K562 (cell line): ENCODE measurements around the gene TMEM63A. TPM values are rescaled to one million over a fixed set of nuclear protein-coding genes. Genes with fewer than 3 reads are reported as not detected.

ENCODE experiments used
- BRCA1 ChIP-seq, 2 experiments: fragments of 450-650 bp in 1 of 2; sonication (generic) in 1 of 2; formaldehyde crosslinking in 1 of 2; IDR thresholded peaks; 2 replicates each; pipeline versions ENCODE4 v1.5.0 to v1.6.1; 2017 to 2020; ENCODE audit warnings: mild to moderate bottlenecking in 1 of 2, missing genetic modification reagents in 1 of 2
- CBX3 ChIP-seq, 2 experiments: IDR thresholded peaks; 1 replicate in 1 of 2; 2 replicates in 1 of 2; pipeline ENCODE4 v1.6.1; 2012; ENCODE audit warnings: inconsistent platforms in 2 of 2, low read length in 2 of 2, borderline replicate concordance in 1 of 2, control low read depth in 1 of 2
- CEBPB ChIP-seq: fragments of 450-650 bp; IDR thresholded peaks from 2 replicates; pipeline ENCODE4 v1.6.1; 2016; ENCODE audit warnings: missing genetic modification characterization, missing compliant biosample characterization
- HNRNPK ChIP-seq: fragments of 200-400 bp; formaldehyde crosslinking; IDR thresholded peaks from one replicate; pipeline ENCODE4 v1.6.1; 2018; ENCODE audit warnings: mild to moderate bottlenecking, low read depth, low read length; ENCODE audit not compliant: poor library complexity, severe bottlenecking
- JUN ChIP-seq, 2 experiments: sonication (generic) in 1 of 2; formaldehyde crosslinking in 1 of 2; IDR thresholded peaks; 2 replicates each; pipeline versions ENCODE4 v1.6.1 to v1.8.0; 2012 to 2022; ENCODE audit warnings: borderline replicate concordance in 2 of 2, mild to moderate bottlenecking in 2 of 2, improper control_type of control experiment in 1 of 2, low read depth in 1 of 2, low read length in 1 of 2, missing genetic modification reagents in 1 of 2
- NEUROD1 ChIP-seq: fragments of 150-350 bp; IDR thresholded peaks from 2 replicates; pipeline ENCODE4 v1.6.1; 2014; ENCODE audit warnings: borderline replicate concordance, low read length, low read depth; ENCODE audit not compliant: partially characterized antibody
- POLR2AphosphoS5 ChIP-seq: IDR thresholded peaks from 2 replicates; pipeline ENCODE4 v1.6.1; 2011; ENCODE audit warnings: mild to moderate bottlenecking, low read depth, low read length, moderate library complexity; ENCODE audit not compliant: control insufficient read depth, insufficient read depth
- RB1 ChIP-seq: fragments of 450-650 bp; IDR thresholded peaks from 2 replicates; pipeline ENCODE4 v1.6.1; 2017; ENCODE audit warnings: low read depth, mild to moderate bottlenecking
- polyA plus RNA-seq, 8 experiments: library from polyadenylated mRNA; depleted of rRNA in 4 of 8; stranded (reverse) in 5 of 8; unstranded in 3 of 8; fragments of >200 nt; fragmentation: Nextera tagmentation in 2 of 8; fragmentation: Illumina TruSeq in 1 of 8; extraction: Ambion mirVana in 2 of 8; extraction: Trizol in 1 of 8; gene quantifications; 2 replicates each; pipeline versions ENCODE4 v1.2.1 to v1.2.3, GENCODE V29; 2011 to 2014; ENCODE audit warnings: inconsistent platforms in 1 of 8, missing spikeins in 1 of 8
- total RNA-seq, 7 experiments: library from RNA; depleted of rRNA in 6 of 7; stranded (reverse); fragments of >200 nt in 6 of 7; fragmentation: Illumina TruSeq in 2 of 7; extraction: Trizol in 2 of 7; gene quantifications; 2 replicates each; pipeline versions ENCODE4 v1.2.1 to v1.2.3, GENCODE V29; 2011 to 2021; ENCODE audit warnings: low replicate concordance in 1 of 7
- TF ChIP-seq, protein P1 (sequence below), 2 experiments: fragments of 450-650 bp in 1 of 2; IDR thresholded peaks; 2 replicates each; pipeline ENCODE4 v1.6.1; 2011 to 2017; ENCODE audit warnings: low read depth in 2 of 2, antibody characterized with exemption in 1 of 2, borderline replicate concordance in 1 of 2, low read length in 1 of 2, mild to moderate bottlenecking in 1 of 2, mixed read lengths in 1 of 2; ENCODE audit not compliant: control insufficient read depth in 1 of 2
- TF ChIP-seq, protein P2 (sequence below): fragments of 450-650 bp; IDR thresholded peaks from 2 replicates; pipeline ENCODE4 v1.6.1; 2016; ENCODE audit warnings: antibody characterized with exemption
- TF ChIP-seq, protein P3 (sequence below): fragments of 450-650 bp; IDR thresholded peaks from 2 replicates; pipeline ENCODE4 v1.6.1; 2016; ENCODE audit warnings: missing biosample characterization, missing genetic modification characterization
- TF ChIP-seq, protein P4 (sequence below): fragments of 250-450 bp; sonication (Bioruptor Pico); IDR thresholded peaks from 2 replicates; pipeline ENCODE4 v1.5.0; 2021
- TF ChIP-seq, protein P5 (sequence below): fragments of 450-650 bp; IDR thresholded peaks from 2 replicates; pipeline ENCODE4 v1.6.1; 2018; ENCODE audit warnings: mild to moderate bottlenecking, low read depth; ENCODE audit not compliant: partially characterized antibody
- TF ChIP-seq, protein P6 (sequence below): fragments of 250-450 bp; sonication (Bioruptor Pico); IDR thresholded peaks from 2 replicates; pipeline ENCODE4 v1.5.1; 2021; ENCODE audit warnings: mild to moderate bottlenecking

Gene TMEM63A
- total and polyA plus RNA-seq, 9 of the 15 experiments (the other 6 are each of a cell fraction or from before 2014, with no cell fraction given) = 2.0 to 54.6 (median 17.5) TPM

DNA sequence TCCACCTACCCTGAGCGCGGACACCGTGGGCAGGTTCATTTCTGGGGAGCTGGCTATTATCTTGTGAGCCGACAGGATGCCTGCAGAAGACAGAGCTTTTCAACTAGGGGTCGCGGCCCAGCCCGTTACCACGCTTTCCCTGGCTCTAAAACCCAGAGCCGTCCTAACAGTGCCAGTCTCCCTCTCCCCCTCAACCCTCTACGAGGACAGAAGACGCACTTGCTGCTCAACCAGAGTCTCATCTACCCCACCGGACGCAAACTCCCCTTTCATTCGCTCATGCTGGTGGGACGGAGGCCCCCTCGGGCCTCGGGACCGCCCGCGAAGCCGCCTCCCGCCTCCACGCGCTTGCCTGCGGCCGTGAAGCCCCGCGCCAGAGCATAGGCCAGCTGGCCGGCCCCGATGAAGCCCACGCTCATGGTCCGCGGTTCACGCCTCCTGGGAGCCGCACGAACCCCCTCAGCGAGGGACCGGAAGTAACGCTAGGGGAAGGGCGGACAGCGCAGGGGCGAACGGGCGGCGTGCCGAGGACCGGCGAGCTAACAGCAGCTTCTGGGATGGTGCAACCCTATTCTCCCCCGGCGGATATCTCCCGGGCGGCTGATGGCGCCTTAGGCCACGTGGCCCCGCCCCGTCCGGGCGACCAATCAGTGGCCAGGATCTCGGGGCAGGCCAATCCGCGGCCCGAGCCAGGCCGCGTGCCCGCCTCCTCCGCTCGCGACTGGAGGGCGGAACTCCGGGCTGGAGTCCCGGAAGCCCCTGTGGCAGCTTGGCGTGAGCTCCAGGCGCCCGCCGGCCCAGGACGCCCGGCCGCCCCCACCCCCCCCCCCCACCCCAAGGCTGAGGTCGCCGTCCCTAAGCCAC is 41.7 kb upstream of the TMEM63A start, which contains the start of gene PYCR2 (continued):
- TF ChIP-seq, protein P1, sequence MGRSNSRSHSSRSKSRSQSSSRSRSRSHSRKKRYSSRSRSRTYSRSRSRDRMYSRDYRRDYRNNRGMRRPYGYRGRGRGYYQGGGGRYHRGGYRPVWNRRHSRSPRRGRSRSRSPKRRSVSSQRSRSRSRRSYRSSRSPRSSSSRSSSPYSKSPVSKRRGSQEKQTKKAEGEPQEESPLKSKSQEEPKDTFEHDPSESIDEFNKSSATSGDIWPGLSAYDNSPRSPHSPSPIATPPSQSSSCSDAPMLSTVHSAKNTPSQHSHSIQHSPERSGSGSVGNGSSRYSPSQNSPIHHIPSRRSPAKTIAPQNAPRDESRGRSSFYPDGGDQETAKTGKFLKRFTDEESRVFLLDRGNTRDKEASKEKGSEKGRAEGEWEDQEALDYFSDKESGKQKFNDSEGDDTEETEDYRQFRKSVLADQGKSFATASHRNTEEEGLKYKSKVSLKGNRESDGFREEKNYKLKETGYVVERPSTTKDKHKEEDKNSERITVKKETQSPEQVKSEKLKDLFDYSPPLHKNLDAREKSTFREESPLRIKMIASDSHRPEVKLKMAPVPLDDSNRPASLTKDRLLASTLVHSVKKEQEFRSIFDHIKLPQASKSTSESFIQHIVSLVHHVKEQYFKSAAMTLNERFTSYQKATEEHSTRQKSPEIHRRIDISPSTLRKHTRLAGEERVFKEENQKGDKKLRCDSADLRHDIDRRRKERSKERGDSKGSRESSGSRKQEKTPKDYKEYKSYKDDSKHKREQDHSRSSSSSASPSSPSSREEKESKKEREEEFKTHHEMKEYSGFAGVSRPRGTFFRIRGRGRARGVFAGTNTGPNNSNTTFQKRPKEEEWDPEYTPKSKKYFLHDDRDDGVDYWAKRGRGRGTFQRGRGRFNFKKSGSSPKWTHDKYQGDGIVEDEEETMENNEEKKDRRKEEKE (IDR thresholded peaks at IDR 0.05; ENCODE audit: borderline replicate concordance in 1 of 2, control insufficient read depth in 1 of 2, low read depth in 2 of 2, low read length in 1 of 2) = peak in 1 of 2 experiments; percentile 93; a peak in 2 of 4 replicates
- TF ChIP-seq, protein P2, sequence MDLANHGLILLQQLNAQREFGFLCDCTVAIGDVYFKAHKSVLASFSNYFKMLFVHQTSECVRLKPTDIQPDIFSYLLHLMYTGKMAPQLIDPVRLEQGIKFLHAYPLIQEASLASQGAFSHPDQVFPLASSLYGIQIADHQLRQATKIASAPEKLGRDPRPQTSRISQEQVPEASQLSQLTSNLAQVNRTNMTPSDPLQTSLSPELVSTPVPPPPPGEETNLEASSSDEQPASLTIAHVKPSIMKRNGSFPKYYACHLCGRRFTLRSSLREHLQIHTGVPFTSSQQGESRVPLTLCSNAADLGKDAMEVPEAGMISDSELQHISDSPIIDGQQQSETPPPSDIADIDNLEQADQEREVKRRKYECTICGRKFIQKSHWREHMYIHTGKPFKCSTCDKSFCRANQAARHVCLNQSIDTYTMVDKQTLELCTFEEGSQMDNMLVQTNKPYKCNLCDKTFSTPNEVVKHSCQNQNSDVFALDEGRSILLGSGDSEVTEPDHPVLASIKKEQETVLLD = no peak; the same call in 1 of the 2 replicates
- TF ChIP-seq CEBPB (tag) = peak; percentile 96
- TF ChIP-seq POLR2AphosphoS5 = peak; percentile 91
- 0 out of 3 replicates have a peak, but pooled peaks of 1 of the 2 experiments have one; percentile 44 for TF ChIP-seq CBX3 (IDR thresholded peaks at IDR 0.05; ENCODE audit: borderline replicate concordance in 1 of 2, low read length in 2 of 2)
- TF ChIP-seq, protein P3, sequence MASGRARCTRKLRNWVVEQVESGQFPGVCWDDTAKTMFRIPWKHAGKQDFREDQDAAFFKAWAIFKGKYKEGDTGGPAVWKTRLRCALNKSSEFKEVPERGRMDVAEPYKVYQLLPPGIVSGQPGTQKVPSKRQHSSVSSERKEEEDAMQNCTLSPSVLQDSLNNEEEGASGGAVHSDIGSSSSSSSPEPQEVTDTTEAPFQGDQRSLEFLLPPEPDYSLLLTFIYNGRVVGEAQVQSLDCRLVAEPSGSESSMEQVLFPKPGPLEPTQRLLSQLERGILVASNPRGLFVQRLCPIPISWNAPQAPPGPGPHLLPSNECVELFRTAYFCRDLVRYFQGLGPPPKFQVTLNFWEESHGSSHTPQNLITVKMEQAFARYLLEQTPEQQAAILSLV = no peak
- TF ChIP-seq, protein P4, sequence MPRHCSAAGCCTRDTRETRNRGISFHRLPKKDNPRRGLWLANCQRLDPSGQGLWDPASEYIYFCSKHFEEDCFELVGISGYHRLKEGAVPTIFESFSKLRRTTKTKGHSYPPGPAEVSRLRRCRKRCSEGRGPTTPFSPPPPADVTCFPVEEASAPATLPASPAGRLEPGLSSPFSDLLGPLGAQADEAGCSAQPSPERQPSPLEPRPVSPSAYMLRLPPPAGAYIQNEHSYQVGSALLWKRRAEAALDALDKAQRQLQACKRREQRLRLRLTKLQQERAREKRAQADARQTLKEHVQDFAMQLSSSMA = peak; percentile 75; the same call in 1 of the 2 replicates
- TF ChIP-seq, protein P5, sequence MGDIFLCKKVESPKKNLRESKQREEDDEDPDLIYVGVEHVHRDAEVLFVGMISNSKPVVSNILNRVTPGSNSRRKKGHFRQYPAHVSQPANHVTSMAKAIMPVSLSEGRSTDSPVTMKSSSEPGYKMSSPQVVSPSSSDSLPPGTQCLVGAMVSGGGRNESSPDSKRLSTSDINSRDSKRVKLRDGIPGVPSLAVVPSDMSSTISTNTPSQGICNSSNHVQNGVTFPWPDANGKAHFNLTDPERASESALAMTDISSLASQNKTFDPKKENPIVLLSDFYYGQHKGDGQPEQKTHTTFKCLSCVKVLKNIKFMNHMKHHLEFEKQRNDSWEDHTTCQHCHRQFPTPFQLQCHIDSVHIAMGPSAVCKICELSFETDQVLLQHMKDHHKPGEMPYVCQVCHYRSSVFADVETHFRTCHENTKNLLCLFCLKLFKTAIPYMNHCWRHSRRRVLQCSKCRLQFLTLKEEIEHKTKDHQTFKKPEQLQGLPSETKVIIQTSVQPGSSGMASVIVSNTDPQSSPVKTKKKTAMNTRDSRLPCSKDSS = no peak
- peak; percentile 81 for TF ChIP-seq RB1
- TF ChIP-seq BRCA1 (IDR thresholded peaks at IDR 0.05) = no peak
- TF ChIP-seq BRCA1 (CRISPR knock-in tag; IDR thresholded peaks at IDR 0.05) = peak; percentile 97
- peak; percentile 45; the same call in 1 of the 2 replicates for TF ChIP-seq JUN (IDR thresholded peaks at IDR 0.05; ENCODE audit: borderline replicate concordance, low read depth, low read length)
- TF ChIP-seq JUN (CRISPR knock-in tag; IDR thresholded peaks at IDR 0.05; ENCODE audit: borderline replicate concordance) = no peak
- TF ChIP-seq, protein P6, sequence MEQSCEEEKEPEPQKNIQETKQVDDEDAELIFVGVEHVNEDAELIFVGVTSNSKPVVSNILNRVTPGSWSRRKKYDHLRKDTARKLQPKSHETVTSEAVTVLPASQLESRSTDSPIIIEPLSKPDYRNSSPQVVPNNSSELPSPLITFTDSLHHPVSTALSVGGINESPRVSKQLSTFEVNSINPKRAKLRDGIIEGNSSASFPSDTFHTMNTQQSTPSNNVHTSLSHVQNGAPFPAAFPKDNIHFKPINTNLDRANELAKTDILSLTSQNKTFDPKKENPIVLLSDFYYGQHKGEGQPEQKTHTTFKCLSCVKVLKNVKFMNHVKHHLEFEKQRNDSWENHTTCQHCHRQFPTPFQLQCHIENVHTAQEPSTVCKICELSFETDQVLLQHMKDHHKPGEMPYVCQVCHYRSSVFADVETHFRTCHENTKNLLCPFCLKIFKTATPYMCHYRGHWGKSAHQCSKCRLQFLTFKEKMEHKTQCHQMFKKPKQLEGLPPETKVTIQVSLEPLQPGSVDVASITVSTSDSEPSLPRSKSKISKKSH = no peak
- TF ChIP-seq HNRNPK = peak; percentile 94
- peak; percentile 93 for TF ChIP-seq NEUROD1
